Omental fat pad (tissue), 4 donors: ENCODE data around the gene PRMT3. TPM values are rescaled to one million over a fixed set of nuclear protein-coding genes. Genes with fewer than 3 reads are reported as not detected.

Source experiments
- ATAC-seq: fragments of 150-250 bp; one replicate; pipeline ENCODE4 v1.9.1; 2016; ENCODE audit warnings: mild to moderate bottlenecking, moderate library complexity; ENCODE audit not compliant: low FRiP score
- DNase-seq: peaks from one replicate; pipeline ENCODE4 v3.0.0-alpha.2; 2019; ENCODE audit warnings: low spot score
- total RNA-seq, 4 donors: library from RNA; depleted of rRNA; stranded (reverse); fragments of >200 nt; gene quantifications; one replicate each; pipeline ENCODE4 v1.1.0, GENCODE V29; 2016
- TF ChIP-seq, protein P1 (sequence below), 3 donors: fragments of 450-650 bp; IDR thresholded peaks; one replicate each; pipeline ENCODE4 v1.5.1; 2016 to 2017; ENCODE audit warnings: antibody characterized with exemption in 3 of 3, mild to moderate bottlenecking in 3 of 3, moderate library complexity in 2 of 3

Gene PRMT3
- total RNA-seq, 4 donors from 2014 or later, result 13.8 to 21.0 (median 16.0) TPM

DNA sequence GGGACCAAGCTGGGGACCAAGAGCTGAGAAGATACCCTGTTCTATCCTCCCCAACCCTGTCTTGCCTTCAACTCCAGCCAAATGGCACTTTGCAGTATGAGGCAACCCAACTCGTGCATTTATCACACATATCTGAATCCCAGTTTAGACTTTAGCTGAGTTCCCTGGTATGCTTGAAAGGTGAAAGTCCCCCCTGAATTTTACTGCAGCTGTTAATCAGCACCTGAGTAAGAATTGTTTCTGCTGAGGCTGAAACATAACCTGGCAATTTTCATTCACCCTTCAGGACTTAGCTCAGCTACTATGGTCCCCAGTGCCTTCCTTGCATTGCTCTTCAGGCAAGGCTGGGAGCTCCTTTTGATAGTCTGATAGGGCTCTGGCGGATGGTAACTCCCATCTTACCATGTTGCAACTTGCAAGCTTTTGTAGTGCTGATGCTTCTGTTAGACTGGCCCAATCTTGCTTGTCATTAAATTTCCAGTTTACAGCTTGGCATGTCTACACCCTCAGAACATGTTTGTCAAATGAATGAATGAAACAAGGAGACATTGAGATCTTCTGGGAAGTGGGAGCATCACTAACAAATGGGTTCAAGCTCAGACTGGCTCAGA is 147.9 kb downstream of the PRMT3 start:
- ATAC-seq, result no peak
- TF ChIP-seq, protein P1, sequence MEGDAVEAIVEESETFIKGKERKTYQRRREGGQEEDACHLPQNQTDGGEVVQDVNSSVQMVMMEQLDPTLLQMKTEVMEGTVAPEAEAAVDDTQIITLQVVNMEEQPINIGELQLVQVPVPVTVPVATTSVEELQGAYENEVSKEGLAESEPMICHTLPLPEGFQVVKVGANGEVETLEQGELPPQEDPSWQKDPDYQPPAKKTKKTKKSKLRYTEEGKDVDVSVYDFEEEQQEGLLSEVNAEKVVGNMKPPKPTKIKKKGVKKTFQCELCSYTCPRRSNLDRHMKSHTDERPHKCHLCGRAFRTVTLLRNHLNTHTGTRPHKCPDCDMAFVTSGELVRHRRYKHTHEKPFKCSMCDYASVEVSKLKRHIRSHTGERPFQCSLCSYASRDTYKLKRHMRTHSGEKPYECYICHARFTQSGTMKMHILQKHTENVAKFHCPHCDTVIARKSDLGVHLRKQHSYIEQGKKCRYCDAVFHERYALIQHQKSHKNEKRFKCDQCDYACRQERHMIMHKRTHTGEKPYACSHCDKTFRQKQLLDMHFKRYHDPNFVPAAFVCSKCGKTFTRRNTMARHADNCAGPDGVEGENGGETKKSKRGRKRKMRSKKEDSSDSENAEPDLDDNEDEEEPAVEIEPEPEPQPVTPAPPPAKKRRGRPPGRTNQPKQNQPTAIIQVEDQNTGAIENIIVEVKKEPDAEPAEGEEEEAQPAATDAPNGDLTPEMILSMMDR (IDR thresholded peaks at IDR 0.05), result no peak
- DNase-seq, result no peak

DNA sequence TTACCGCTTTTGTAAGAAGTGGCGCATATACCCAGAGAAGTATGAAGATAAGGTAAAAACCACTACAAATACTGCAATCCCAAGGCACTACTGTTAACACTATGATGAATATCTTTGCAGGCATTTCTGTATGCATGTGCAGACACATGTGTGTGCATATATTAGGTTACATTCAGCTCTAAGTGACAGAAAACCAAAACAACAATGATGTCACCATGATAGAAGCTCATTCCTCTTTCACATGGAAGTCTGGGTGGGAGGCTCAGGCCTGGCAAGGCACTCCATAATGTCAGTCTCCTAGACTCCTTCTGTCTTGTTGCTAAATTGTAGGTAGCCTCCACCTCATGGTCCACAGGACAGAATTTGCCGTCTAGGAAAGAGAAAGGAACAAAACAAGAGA is 148.8 kb downstream of the PRMT3 start:
- no peak for DNase-seq
- TF ChIP-seq, protein P1 (IDR thresholded peaks at IDR 0.05), result no peak
- ATAC-seq, result no peak

DNA sequence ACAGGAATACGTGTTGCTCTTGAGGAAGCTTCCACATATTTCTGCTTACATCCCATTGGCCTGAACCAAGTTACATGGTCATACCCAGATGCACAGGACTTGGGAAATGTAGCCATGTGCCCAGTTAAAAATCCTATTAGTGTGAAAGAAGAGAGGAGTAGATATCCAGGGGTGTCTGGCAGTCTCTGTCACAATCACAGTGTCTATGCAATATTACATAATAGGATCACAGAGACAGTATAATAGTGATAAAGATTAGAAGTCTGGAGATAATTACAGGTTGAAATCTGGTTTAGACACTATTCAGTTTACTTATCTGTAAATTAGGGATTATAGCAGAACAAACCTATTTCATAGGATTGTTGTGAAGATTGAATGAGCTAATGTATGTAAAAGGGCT is 149.3 kb downstream of the PRMT3 start:
- DNase-seq (no peak), ATAC-seq (no peak)
- TF ChIP-seq, protein P1 (IDR thresholded peaks at IDR 0.05), result no peak

DNA sequence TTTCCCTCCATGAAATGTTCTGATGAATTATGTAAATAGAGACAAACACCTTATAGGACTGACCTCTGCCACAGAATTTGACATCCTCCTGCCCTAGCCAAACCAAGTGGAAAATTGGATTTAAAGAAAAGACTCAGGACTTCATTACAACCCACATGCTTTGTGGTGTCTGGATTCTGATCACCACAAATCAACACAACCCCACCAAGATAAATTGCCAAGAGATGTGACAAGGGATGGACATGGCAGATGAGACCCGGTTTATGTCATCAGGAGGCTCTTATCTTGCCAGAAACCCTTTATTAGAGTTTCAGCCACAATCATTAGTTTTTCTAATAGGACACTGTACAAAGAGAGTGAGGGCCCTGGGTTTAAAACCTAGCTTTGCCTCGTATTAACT is 154.0 kb downstream of the PRMT3 start:
- TF ChIP-seq, protein P1 (IDR thresholded peaks at IDR 0.05), result no peak
- no peak for ATAC-seq
- DNase-seq, result no peak

DNA sequence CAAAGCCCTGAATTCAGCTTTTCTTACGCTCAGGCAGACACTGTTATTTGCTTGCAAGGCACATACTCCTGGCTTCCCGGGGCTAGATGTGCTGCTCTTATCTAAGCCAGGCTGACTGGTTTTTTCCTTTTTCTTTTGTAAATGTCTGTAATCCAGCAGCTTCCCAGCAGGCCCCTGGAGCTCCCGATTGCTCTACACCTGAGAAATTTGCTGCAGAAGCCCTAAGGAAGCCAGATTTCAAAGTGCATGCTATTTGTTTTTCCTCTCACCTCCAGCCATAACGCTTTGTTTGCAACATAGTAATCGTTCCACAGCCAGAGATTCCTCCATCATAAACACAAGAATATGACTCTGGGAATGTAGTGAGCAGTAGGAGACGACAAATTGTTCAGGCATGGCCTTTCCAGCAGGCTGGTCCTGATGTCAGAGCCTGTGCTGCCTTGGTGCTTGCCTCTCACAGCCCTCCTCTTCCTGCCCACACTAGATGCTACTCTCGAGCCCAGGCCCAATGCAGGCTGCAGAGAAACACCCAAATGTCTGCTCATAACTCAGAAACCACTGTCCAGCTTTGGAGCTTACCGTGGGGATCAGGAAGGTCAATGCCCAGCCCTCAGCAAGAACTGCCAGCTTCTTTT is 157.2 kb downstream of the PRMT3 start:
- no peak for ATAC-seq
- TF ChIP-seq, protein P1 (IDR thresholded peaks at IDR 0.05), result no peak
- DNase-seq, result no peak

DNA sequence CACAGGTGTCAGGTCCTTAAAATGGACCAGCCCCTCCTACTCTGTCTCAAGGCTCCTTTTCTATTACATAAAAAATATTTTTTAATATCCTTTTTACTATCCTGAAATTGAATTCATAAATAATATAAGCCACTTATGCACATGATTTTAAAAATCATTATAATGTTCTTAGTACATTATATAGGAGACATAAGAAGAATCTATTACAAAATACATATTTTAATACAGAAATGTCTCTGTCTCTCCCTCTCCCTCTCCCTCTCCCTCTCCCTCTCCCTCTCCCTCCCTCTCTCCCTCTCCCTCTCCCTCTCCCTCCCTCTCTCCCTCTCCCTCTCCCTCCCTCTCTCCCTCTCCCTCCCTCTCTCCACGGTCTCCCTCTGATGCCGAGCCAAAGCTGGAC is 159.9 kb downstream of the PRMT3 start:
- DNase-seq, result no peak
- TF ChIP-seq, protein P1 (IDR thresholded peaks at IDR 0.05), result no peak
- no peak for ATAC-seq

DNA sequence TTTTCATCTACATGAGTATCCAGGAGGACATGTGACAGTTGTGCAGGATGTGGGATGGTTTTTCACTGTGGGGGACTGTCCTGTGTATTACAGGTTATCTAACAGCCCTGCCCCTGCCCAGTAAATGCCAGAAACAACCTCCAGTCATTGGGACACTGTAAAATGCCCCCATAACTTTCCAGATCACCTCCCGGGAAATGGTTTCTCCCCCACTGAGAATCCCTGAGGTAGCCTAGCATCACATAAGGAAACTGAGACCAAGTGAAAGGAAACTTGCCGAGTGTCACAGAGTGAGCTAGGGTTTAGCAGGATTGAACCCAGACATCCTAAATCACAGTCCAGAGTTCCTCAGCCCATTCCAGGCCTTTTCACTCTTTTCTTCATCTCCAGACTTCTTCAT is 163.6 kb downstream of the PRMT3 start:
- no peak for ATAC-seq

More for the DNA sequence above, 163.6 kb downstream of the PRMT3 start:
- no peak for DNase-seq
- TF ChIP-seq, protein P1 (IDR thresholded peaks at IDR 0.05), result no peak
